Measurements from ENCODE around the gene NGFR.

Gene NGFR

GRCh38 chr17:49518346-49519078, 23.4 kb downstream of the NGFR start:
- no peak for FAIRE-seq

GRCh38 chr17:49519781-49520180, 24.7 kb downstream of the NGFR start:
- FAIRE-seq, result no peak

GRCh38 chr17:49520386-49521087, 25.4 kb downstream of the NGFR start:
- FAIRE-seq, result no peak

- no peak for FAIRE-seq
These were observed 26.0 kb downstream of the NGFR start for GRCh38 chr17:49521088-49521450.

GRCh38 chr17:49521471-49522356, 26.6 kb downstream of the NGFR start:
- FAIRE-seq, result no peak

GRCh38 chr17:49522357-49522890, 27.3 kb downstream of the NGFR start:
- FAIRE-seq, result no peak

- FAIRE-seq, result no peak
These were observed 28.1 kb downstream of the NGFR start for GRCh38 chr17:49523196-49523595.

- no peak for FAIRE-seq
These were observed 28.8 kb downstream of the NGFR start for GRCh38 chr17:49523706-49524472.

- FAIRE-seq, result no peak
These were observed 29.6 kb downstream of the NGFR start for GRCh38 chr17:49524473-49525359.

- no peak for FAIRE-seq
These were observed 31.0 kb downstream of the NGFR start for GRCh38 chr17:49525831-49526741.

GRCh38 chr17:49527927-49528651, 33.0 kb downstream of the NGFR start:
- no peak for FAIRE-seq

GRCh38 chr17:49528966-49529365, 33.9 kb downstream of the NGFR start:
- no peak for FAIRE-seq

- FAIRE-seq, result no peak
These were observed 35.0 kb downstream of the NGFR start for GRCh38 chr17:49530118-49530517.

GRCh38 chr17:49543860-49544259, 48.8 kb downstream of the NGFR start:
- no peak for FAIRE-seq

- no peak for FAIRE-seq
These were observed 50.0 kb downstream of the NGFR start for GRCh38 chr17:49545007-49545660.

- FAIRE-seq, result no peak
These were observed 50.9 kb downstream of the NGFR start for GRCh38 chr17:49545806-49546545.

- FAIRE-seq, result no peak
These were observed 51.7 kb downstream of the NGFR start for GRCh38 chr17:49546546-49547535.

Measured in endometrium (tissue), 2 donors.